Naive thymus-derived CD4-positive, alpha-beta T cell (primary cell): ENCODE measurements around the gene DPP10. TPM values are rescaled to one million over a fixed set of nuclear protein-coding genes. Genes with fewer than 3 reads are reported as not detected.

Experiments
- ATAC-seq: fragments of 150-1000 bp; cut with Tn5 transposase; 2 replicates; pipeline ENCODE4 v1.10.0; 2021; ENCODE audit warnings: mild to moderate bottlenecking, moderate library complexity
- CTCF ChIA-PET: fragments of 350-600 bp; sonication (Branson Sonifier 250); formaldehyde crosslinking; loops from one replicate; lab custom pipeline; 2021; ENCODE audit warnings: antibody characterized with exemption; lab: Charles Lee
- POLR2A ChIA-PET: fragments of 350-600 bp; sonication (Branson Sonifier 250); formaldehyde crosslinking; loops from one replicate; lab custom pipeline; 2021; ENCODE audit warnings: antibody characterized with exemption, inconsistent platforms; lab: Charles Lee
- DNase-seq, 9 donors: peaks; one replicate each; pipeline versions ENCODE4 v3.0.0 to v3.0.0-alpha.2; 2020 to 2022; ENCODE audit warnings: mixed read lengths in 1 of 9
- H3K27ac ChIP-seq: one replicate; pipeline ENCODE4 v1.7.0; 2013; ENCODE audit warnings: mild to moderate bottlenecking, low read depth, low read length, moderate library complexity
- H3K27me3 ChIP-seq, 2 donors: one replicate each; pipeline ENCODE4 v1.7.0; 2013; ENCODE audit warnings: low read length in 2 of 2, mild to moderate bottlenecking in 2 of 2, moderate library complexity in 2 of 2; ENCODE audit not compliant: control insufficient read depth in 2 of 2, insufficient read depth in 2 of 2
- H3K36me3 ChIP-seq, 3 experiments: 1 replicate in 2 of 3; 2 replicates in 1 of 3; pipeline ENCODE4 v1.7.0; 2013; ENCODE audit warnings: low read length in 3 of 3, mild to moderate bottlenecking in 3 of 3, moderate library complexity in 1 of 3; ENCODE audit not compliant: insufficient read depth in 3 of 3, control insufficient read depth in 2 of 3
- H3K4me1 ChIP-seq, 2 donors: one replicate each; pipeline ENCODE4 v1.7.0; 2013; ENCODE audit warnings: low read length in 2 of 2, mild to moderate bottlenecking in 2 of 2, moderate library complexity in 1 of 2; ENCODE audit not compliant: control insufficient read depth in 2 of 2, insufficient read depth in 2 of 2
- H3K4me3 ChIP-seq: 2 replicates; pipeline ENCODE4 v1.7.0; 2013; ENCODE audit warnings: mild to moderate bottlenecking, low read length
- H3K9me3 ChIP-seq, 3 experiments: 1 replicate in 2 of 3; 2 replicates in 1 of 3; pipeline ENCODE4 v1.7.0; 2013; ENCODE audit warnings: low read length in 3 of 3; ENCODE audit not compliant: control insufficient read depth in 2 of 3
- H3K27ac Mint-ChIP-seq, 9 donors: one replicate each; pipeline ENCODE4 v1.8.0; 2020 to 2022; ENCODE audit warnings: mixed read lengths in 9 of 9, mild to moderate bottlenecking in 8 of 9, moderate library complexity in 5 of 9, inconsistent platforms in 2 of 9
- H3K27me3 Mint-ChIP-seq, 5 donors: one replicate each; pipeline ENCODE4 v1.8.0; 2021 to 2022; ENCODE audit warnings: mixed read lengths in 5 of 5, mild to moderate bottlenecking in 1 of 5
- H3K36me3 Mint-ChIP-seq, 5 donors: one replicate each; pipeline ENCODE4 v1.8.0; 2020 to 2022; ENCODE audit warnings: mixed read lengths in 5 of 5, mild to moderate bottlenecking in 3 of 5, inconsistent platforms in 1 of 5
- H3K4me1 Mint-ChIP-seq, 7 donors: one replicate each; pipeline ENCODE4 v1.8.0; 2020 to 2022; ENCODE audit warnings: mixed read lengths in 7 of 7, mild to moderate bottlenecking in 3 of 7, inconsistent platforms in 1 of 7
- H3K4me3 Mint-ChIP-seq, 10 donors: one replicate each; pipeline ENCODE4 v1.8.0; 2020 to 2022; ENCODE audit warnings: mild to moderate bottlenecking in 10 of 10, mixed read lengths in 10 of 10, moderate library complexity in 6 of 10, inconsistent platforms in 2 of 10
- H3K9me3 Mint-ChIP-seq, 11 donors: one replicate each; pipeline ENCODE4 v1.8.0; 2020 to 2022; ENCODE audit warnings: mixed read lengths in 11 of 11, mild to moderate bottlenecking in 4 of 11, inconsistent platforms in 1 of 11, moderate library complexity in 1 of 11
- intact Hi-C, 2 donors: fragments of 100-400 bp; cut with micrococcal nuclease; formaldehyde crosslinking; loops; one replicate each; pipeline ENCODE4 v1.15.1; 2023
- polyA plus RNA-seq, 2 donors: library from polyadenylated mRNA; unstranded; fragments of 300-500 nt; fragmentation: Illumina TruSeq; gene quantifications; one replicate each; pipeline ENCODE4 v1.2.3, GENCODE V29; 2021
- total RNA-seq, 6 experiments: library from RNA in 5 of 6; stranded (reverse) in 5 of 6; gene quantifications; 1 replicate in 5 of 6; 2 replicates in 1 of 6; pipeline ENCODE4 v1.2.3 and lab custom pipeline; 2021 to 2026

The DPP10 gene
- total and polyA plus RNA-seq, 7 experiments from 2014 or later, result not detected

DNA sequence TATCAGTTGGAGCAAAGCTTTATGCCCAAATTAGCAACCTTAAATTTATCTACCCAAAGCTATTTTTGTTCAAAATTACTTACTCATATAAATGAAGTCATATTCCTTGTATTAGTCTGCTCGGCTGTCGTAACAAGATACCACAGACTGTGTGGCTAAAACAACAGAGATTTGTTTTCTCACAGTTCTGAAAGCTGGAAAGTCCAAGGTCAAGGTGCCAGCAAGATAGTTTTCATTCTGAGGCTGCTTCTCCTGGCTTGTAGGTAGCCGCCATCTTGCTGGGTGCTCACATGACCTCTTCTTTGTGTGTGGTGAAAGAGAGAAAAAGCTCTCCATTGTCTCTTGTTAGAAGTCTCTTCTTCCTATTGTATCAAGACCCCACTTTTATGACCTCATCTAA is 15.7 kb upstream of the DPP10 start:
- no peaks in the 10 kb centered on the region for H3K36me3 Mint-ChIP-seq
- peaks cover 0 to 25% (median 0%) of the 10 kb centered on the region in 5 donors for H3K27me3 Mint-ChIP-seq
- Histone ChIP-seq H3K27ac (no peak overlapping the region), H3K4me1 (no peaks in the 10 kb centered on the region), H3K27me3 (no peaks in the 10 kb centered on the region), H3K36me3 (no peaks in the 10 kb centered on the region), H3K4me3 (no peak overlapping the region), H3K9me3 (no peaks in the 10 kb centered on the region)
- H3K4me1 Mint-ChIP-seq, result no peaks in the 10 kb centered on the region
- no peak overlapping the region for H3K27ac Mint-ChIP-seq
- no peak overlapping the region for H3K4me3 Mint-ChIP-seq
- no peak for DNase-seq
- no peak for ATAC-seq
- ChIA-PET POLR2A (no interaction called here), CTCF (no interaction called here)
- peaks cover 0 to 4% (median 0%) of the 10 kb centered on the region in 11 donors for H3K9me3 Mint-ChIP-seq
- intact Hi-C loops, result no loop called here

DNA sequence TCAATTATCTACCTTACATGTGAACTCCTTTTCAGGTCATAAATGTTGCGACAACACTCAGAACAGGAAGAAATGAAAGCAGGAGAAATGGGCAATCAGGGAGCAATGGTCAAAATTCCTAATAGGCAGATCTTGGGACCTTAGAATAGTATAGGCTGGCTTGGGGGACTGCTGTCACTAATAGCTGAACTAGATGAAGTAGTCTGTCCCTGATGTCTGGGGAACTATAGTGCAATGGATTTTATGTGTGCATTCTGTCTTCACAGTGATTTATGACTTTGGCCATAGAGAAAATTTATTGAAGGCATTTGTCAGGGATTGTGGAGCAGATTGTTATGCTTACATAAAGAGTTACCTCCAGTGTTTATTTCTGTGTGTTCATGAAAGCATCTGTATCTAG is 6.1 kb upstream of the DPP10 start:
- POLR2A ChIA-PET, result no interaction called here

GRCh38 chr2:114446571-114446970 is 4.1 kb downstream of the DPP10 start:
- DNase-seq, result no peak
- intact Hi-C loops, result no loop called here
- Mint-ChIP-seq H3K27ac (no peak overlapping the region), H3K9me3 (peaks cover 0 to 6% (median 0%) of the 10 kb centered on the region in 11 donors), H3K36me3 (no peaks in the 10 kb centered on the region), H3K4me3 (no peak overlapping the region), H3K4me1 (no peaks in the 10 kb centered on the region), H3K27me3 (peaks cover 0 to 25% (median 18%) of the 10 kb centered on the region in 5 donors)
- no peaks in the 10 kb centered on the region for H3K36me3 ChIP-seq
- no peak for ATAC-seq
- no peaks in the 10 kb centered on the region for H3K4me1 ChIP-seq
- ChIA-PET CTCF (no interaction called here), POLR2A (no interaction called here)
- H3K27me3 ChIP-seq, result no peaks in the 10 kb centered on the region
- H3K27ac ChIP-seq, result no peak overlapping the region
- no peak overlapping the region for H3K4me3 ChIP-seq
- H3K9me3 ChIP-seq, result no peaks in the 10 kb centered on the region

More for the DNA sequence above, 6.1 kb upstream of the DPP10 start:
- Histone ChIP-seq H3K4me1 (no peaks in the 10 kb centered on the region), H3K27me3 (no peaks in the 10 kb centered on the region), H3K36me3 (no peaks in the 10 kb centered on the region), H3K9me3 (no peaks in the 10 kb centered on the region), H3K27ac (no peak overlapping the region), H3K4me3 (no peak overlapping the region)
- H3K27me3 Mint-ChIP-seq, result peaks cover 0 to 22% (median 6%) of the 10 kb centered on the region in 5 donors
- intact Hi-C loops, result no loop called here
- no peaks in the 10 kb centered on the region for H3K36me3 Mint-ChIP-seq
- no peaks in the 10 kb centered on the region for H3K4me1 Mint-ChIP-seq
- no peak overlapping the region for H3K4me3 Mint-ChIP-seq
- ATAC-seq (no peak), DNase-seq (no peak)
- H3K27ac Mint-ChIP-seq, result no peak overlapping the region
- H3K9me3 Mint-ChIP-seq, result peaks cover 0 to 12% (median 3%) of the 10 kb centered on the region in 11 donors
- CTCF ChIA-PET, result no interaction called here

DNA sequence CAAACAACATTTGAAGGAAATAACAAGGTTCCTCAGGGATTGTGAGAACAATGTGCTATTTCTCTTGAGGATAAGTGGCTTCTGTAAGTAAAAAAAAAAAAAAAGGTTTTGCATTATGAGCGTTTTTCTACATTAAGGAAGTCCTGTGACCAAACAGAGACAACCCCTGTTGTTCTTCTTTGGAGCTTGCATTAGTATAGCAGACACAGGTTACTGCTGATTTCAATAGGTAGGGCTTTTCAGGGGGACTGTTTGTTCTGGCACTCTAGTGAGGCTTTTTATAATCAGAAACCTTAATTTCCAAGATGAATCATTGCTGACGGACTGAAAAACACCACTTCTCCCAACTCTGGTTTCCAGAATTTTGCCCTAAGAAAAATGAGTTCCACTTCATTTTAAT is 8.2 kb downstream of the DPP10 start:
- Mint-ChIP-seq H3K4me3 (no peak overlapping the region), H3K36me3 (no peaks in the 10 kb centered on the region), H3K27me3 (peaks cover 0 to 13% (median 6%) of the 10 kb centered on the region in 5 donors), H3K27ac (no peak overlapping the region), H3K9me3 (peaks cover 0 to 7% (median 1%) of the 10 kb centered on the region in 11 donors), H3K4me1 (no peaks in the 10 kb centered on the region)
- H3K9me3 ChIP-seq, result no peaks in the 10 kb centered on the region
- no peaks in the 10 kb centered on the region for H3K27me3 ChIP-seq
- H3K4me3 ChIP-seq, result no peak overlapping the region
- no peak overlapping the region for H3K27ac ChIP-seq
- DNase-seq, result no peak
- H3K36me3 ChIP-seq, result no peaks in the 10 kb centered on the region
- POLR2A ChIA-PET, result no interaction called here
- CTCF ChIA-PET, result no interaction called here
- ATAC-seq, result no peak
- intact Hi-C loops, result no loop called here
- H3K4me1 ChIP-seq, result no peaks in the 10 kb centered on the region

- POLR2A ChIA-PET, result no interaction called here
- CTCF ChIA-PET, result no interaction called here
- H3K27ac ChIP-seq, result no peak overlapping the region
- no peak overlapping the region for H3K4me3 ChIP-seq
- H3K9me3 ChIP-seq, result no peaks in the 10 kb centered on the region
- H3K4me1 ChIP-seq, result no peaks in the 10 kb centered on the region
- H3K9me3 Mint-ChIP-seq, result peaks cover 0 to 7% (median 1%) of the 10 kb centered on the region in 11 donors
- ATAC-seq (no peak), DNase-seq (no peak)
- no peak overlapping the region for H3K27ac Mint-ChIP-seq
- H3K27me3 Mint-ChIP-seq, result peaks cover 0 to 7% (median 0%) of the 10 kb centered on the region in 5 donors
- no peaks in the 10 kb centered on the region for H3K27me3 ChIP-seq
- no peaks in the 10 kb centered on the region for H3K36me3 Mint-ChIP-seq
- no peaks in the 10 kb centered on the region for H3K36me3 ChIP-seq
- intact Hi-C loops, result no loop called here
- no peaks in the 10 kb centered on the region for H3K4me1 Mint-ChIP-seq
- H3K4me3 Mint-ChIP-seq, result no peak overlapping the region
Measured at GRCh38 chr2:114456566-114456965, 14.1 kb downstream of the DPP10 start.

DNA sequence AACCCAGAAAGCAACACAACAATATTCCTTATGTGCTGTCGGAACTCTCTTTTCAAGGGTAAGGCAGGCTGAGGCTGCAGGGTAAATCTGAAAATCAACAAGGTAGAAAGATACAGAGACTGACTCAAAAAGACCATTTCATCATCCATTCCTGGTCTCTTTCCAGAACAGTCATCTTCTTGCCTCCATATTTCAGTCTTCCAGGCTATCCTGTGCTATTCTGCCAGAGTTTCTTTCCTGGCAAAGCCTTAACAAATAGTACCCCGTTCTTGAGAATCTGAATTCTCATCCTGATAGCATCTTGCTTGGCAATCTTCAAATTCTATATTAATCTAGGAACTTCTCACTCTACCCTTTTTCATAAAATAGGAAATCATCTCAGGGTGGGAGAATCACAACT is 15.5 kb downstream of the DPP10 start:
- Histone ChIP-seq H3K27ac (no peak overlapping the region), H3K4me3 (no peak overlapping the region), H3K36me3 (no peaks in the 10 kb centered on the region), H3K9me3 (no peaks in the 10 kb centered on the region), H3K4me1 (no peaks in the 10 kb centered on the region), H3K27me3 (no peaks in the 10 kb centered on the region)
- ATAC-seq (no peak), DNase-seq (no peak)
- Mint-ChIP-seq H3K27ac (no peak overlapping the region), H3K4me1 (no peaks in the 10 kb centered on the region), H3K27me3 (peaks cover 0 to 7% (median 0%) of the 10 kb centered on the region in 5 donors), H3K9me3 (peaks cover 0 to 7% (median 1%) of the 10 kb centered on the region in 11 donors), H3K36me3 (no peaks in the 10 kb centered on the region), H3K4me3 (no peak overlapping the region)
- intact Hi-C loops, result no loop called here
- POLR2A ChIA-PET, result no interaction called here
- CTCF ChIA-PET, result no interaction called here

GRCh38 chr2:114461116-114461515 is 18.7 kb downstream of the DPP10 start:
- Histone ChIP-seq H3K4me1 (no peaks in the 10 kb centered on the region), H3K36me3 (no peaks in the 10 kb centered on the region), H3K27ac (no peak overlapping the region), H3K9me3 (no peaks in the 10 kb centered on the region), H3K4me3 (no peak overlapping the region), H3K27me3 (no peaks in the 10 kb centered on the region)
- Mint-ChIP-seq H3K36me3 (no peaks in the 10 kb centered on the region), H3K27ac (no peak overlapping the region), H3K27me3 (peaks cover 0 to 8% (median 0%) of the 10 kb centered on the region in 5 donors), H3K4me1 (no peaks in the 10 kb centered on the region), H3K9me3 (no peaks in the 10 kb centered on the region), H3K4me3 (no peak overlapping the region)
- ChIA-PET POLR2A (no interaction called here), CTCF (no interaction called here)
- intact Hi-C loops, result no loop called here
- no peak for ATAC-seq
- DNase-seq, result no peak
